ENCODE results near the gene MAP3K9. TPM values are rescaled to one million over a fixed set of nuclear protein-coding genes. Genes with fewer than 3 reads are reported as not detected.

Gene MAP3K9
- total RNA-seq, 4 donors from 2014 or later = 18.3 to 23.9 (median 20.7) TPM

DNA sequence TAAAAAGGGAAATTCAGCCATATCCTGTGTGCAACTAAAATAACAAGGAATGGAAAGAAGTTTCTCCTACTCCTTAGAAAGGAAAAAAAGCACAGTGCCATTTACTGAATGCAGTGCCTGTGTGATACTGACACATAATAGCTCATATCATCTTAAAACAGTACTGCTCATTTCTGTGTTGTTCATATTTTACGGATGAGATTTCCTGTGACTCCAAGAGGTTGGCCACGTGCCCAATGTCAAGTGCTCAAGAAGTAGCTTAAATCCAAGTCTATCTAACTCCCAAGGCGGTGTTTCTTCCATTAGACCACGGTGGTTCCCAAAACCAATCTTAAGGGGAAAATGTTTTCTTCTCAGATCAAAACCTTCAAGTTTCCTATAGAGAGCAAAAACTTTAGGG lies 20.0 kb downstream of the MAP3K9 start:
- WGBS, 2 donors = 49% methylated on average over 4 of the region's 4 CpGs
- intact Hi-C loops (cut with DNase I; ENCODE audit: low total_unique reads) = no loop called here
- TF ChIP-seq, protein P1, sequence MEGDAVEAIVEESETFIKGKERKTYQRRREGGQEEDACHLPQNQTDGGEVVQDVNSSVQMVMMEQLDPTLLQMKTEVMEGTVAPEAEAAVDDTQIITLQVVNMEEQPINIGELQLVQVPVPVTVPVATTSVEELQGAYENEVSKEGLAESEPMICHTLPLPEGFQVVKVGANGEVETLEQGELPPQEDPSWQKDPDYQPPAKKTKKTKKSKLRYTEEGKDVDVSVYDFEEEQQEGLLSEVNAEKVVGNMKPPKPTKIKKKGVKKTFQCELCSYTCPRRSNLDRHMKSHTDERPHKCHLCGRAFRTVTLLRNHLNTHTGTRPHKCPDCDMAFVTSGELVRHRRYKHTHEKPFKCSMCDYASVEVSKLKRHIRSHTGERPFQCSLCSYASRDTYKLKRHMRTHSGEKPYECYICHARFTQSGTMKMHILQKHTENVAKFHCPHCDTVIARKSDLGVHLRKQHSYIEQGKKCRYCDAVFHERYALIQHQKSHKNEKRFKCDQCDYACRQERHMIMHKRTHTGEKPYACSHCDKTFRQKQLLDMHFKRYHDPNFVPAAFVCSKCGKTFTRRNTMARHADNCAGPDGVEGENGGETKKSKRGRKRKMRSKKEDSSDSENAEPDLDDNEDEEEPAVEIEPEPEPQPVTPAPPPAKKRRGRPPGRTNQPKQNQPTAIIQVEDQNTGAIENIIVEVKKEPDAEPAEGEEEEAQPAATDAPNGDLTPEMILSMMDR (IDR thresholded peaks at IDR 0.05) = no peak
- no peak for TF ChIP-seq POLR2A (IDR thresholded peaks at IDR 0.05)
- no peak for DNase-seq (ENCODE audit: low spot score in 2 of 2)
- no peak overlapping the region for H3K4me3 ChIP-seq (ENCODE audit: low read depth, poor library complexity, severe bottlenecking)

DNA sequence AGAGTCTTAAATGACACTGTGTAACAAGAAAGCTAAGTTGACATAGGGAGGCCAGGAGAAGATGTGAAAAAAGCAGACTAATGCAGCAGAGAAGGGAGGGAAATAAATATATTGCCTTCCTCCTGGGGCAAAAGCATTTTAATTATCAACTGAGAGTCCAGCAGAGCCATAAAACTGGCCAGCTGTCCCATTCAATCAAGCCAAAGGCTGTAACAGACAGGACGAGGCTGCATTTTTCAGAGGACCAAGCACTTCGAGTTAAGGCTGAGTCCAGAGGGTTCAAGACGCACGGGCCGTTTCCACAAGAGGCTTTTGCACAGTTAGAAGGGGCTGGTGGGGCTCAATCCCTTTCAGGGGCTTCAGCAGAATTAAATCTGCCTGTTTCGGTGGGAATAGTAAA lies 20.4 kb downstream of the MAP3K9 start:
- DNase-seq (ENCODE audit: low spot score in 2 of 2) = no peak
- no peak for TF ChIP-seq POLR2A (IDR thresholded peaks at IDR 0.05)
- TF ChIP-seq, protein P1 (IDR thresholded peaks at IDR 0.05) = no peak
- intact Hi-C loops (cut with DNase I; ENCODE audit: low total_unique reads) = no loop called here
- H3K4me3 ChIP-seq (ENCODE audit: low read depth, poor library complexity, severe bottlenecking) = no peak overlapping the region
- 59 to 69% methylated on average over 6 of the region's 6 CpGs for WGBS, 2 donors

DNA sequence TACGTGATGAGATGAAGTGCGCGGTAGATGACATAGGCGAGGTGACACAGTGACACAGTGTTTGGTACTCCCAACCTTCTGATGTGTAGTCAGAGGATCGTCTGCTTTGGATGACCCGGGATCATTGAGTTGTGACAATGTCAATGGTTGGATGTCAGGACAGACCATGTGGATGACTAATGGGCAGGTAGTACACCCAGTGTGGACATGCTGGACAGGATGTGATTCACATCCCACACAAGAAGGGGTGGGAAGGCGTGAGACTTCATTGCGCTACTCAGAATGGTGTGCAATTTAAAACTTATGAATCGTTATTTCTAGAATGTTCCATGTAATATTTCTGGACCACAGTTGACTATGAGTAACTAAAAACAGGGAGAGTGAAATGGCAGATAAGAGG lies 23.8 kb downstream of the MAP3K9 start:
- no peak overlapping the region for H3K4me3 ChIP-seq (ENCODE audit: low read depth, poor library complexity, severe bottlenecking)
- TF ChIP-seq, protein P1 (IDR thresholded peaks at IDR 0.05) = no peak
- no peak for TF ChIP-seq POLR2A (IDR thresholded peaks at IDR 0.05)
- 90 to 91% methylated on average over 9 of the region's 9 CpGs for WGBS, 2 donors
- intact Hi-C loops (cut with DNase I; ENCODE audit: low total_unique reads) = no loop called here
- peak in 1 of 2 donors; percentile 45 for DNase-seq (ENCODE audit: low spot score in 2 of 2)

DNA sequence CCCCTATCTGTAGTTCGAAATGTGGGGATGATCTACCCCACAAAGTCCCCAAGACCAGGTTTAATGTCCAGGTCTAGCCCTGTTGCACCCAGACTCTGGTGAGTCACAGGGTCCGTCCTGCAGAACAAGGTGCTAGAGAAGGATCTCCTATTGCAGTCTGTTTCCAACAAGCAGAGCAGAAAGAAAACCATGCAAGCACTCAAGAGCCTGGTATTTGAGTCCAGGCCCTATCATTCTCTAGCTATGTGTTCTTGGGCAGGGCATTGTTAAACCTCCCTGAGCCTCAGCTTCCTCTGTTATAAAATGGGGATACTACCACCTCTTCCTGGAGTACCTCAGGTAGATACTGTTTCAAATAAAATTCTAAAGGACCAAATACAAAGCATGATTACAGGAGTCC lies 24.4 kb downstream of the MAP3K9 start:
- DNase-seq (ENCODE audit: low spot score in 2 of 2) = peak in 1 of 2 donors; percentile 20
- TF ChIP-seq, protein P1 (IDR thresholded peaks at IDR 0.05) = no peak
- TF ChIP-seq POLR2A (IDR thresholded peaks at IDR 0.05) = no peak
- WGBS, 2 donors = 78 to 81% methylated on average over 2 of the region's 2 CpGs
- intact Hi-C loops (cut with DNase I; ENCODE audit: low total_unique reads) = no loop called here
- no peak overlapping the region for H3K4me3 ChIP-seq (ENCODE audit: low read depth, poor library complexity, severe bottlenecking)

DNA sequence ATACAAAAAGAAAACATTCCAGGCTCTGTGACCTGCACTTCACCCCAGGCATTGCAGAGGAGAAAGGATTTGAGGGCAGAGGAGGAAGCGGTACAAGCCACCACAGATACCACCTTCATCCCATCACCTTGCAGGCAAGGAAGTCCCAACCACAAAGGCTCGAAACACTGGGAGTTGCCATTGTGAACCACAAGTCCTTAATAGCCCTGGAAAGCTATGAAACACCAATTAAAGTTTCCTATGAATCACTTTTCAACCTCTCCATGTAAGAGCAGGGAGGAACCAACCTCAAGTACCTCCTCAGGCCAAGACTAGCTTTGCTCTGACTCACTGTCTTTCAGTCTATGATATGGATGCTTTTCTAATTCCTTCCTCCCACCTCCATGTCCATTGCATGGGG lies 27.0 kb downstream of the MAP3K9 start:
- peak in 1 of 2 donors; percentile 9 for DNase-seq (ENCODE audit: low spot score in 2 of 2)
- WGBS, 2 donors = 56 to 76% methylated on average over 2 of the region's 2 CpGs
- TF ChIP-seq, protein P1 (IDR thresholded peaks at IDR 0.05) = no peak
- TF ChIP-seq POLR2A (IDR thresholded peaks at IDR 0.05) = no peak
- intact Hi-C loops (cut with DNase I; ENCODE audit: low total_unique reads) = no loop called here
- no peak overlapping the region for H3K4me3 ChIP-seq (ENCODE audit: low read depth, poor library complexity, severe bottlenecking)

DNA sequence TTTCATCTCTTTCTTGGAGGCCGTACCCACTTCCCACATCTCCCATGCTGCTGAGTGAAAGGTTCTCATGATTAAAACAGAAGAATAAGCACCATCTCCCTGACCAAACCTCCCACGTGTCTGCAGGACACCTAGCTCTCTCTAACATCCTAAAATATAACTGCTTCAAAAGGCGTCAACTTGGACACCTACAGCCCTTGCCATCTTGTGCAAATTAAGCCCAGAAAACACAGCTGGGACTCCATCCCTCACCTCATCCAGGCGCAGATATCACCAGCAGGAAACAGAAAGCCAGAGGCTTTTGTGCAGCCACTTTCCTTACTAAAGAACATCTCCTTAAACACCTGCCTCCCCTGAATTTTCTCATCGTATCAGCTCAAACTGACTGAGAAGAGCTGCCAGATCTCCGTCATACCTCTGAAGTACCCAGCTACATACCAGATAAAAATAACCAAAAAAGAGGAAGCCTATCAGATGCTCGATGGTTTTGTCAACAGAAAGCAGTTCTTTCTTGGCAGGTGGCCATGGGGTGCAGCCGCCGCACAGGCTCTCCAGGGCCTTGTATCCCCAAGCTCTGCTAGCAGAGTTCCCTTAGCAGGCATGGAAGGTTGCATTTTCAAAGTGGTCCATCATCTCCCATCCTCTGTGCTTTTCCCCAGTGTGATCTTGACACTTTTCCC lies 28.8 kb downstream of the MAP3K9 start:
- TF ChIP-seq, protein P1 (IDR thresholded peaks at IDR 0.05) = no peak
- TF ChIP-seq POLR2A (IDR thresholded peaks at IDR 0.05) = no peak
- DNase-seq (ENCODE audit: low spot score in 2 of 2) = peak; percentile 24 to 84
- intact Hi-C loops (cut with DNase I; ENCODE audit: low total_unique reads) = no loop called here
- H3K4me3 ChIP-seq (ENCODE audit: low read depth, poor library complexity, severe bottlenecking) = no peak overlapping the region
- WGBS, 2 donors = 67 to 77% methylated on average over 9 of the region's 9 CpGs

Measured in lower leg skin (tissue), 4 donors.